Measurements from ENCODE around the gene DCAF6. TPM values are rescaled to one million over a fixed set of nuclear protein-coding genes. Genes with fewer than 3 reads are reported as not detected.

The DCAF6 gene
- total RNA-seq, 1 experiment from 2014 or later = 31.9 TPM

DNA sequence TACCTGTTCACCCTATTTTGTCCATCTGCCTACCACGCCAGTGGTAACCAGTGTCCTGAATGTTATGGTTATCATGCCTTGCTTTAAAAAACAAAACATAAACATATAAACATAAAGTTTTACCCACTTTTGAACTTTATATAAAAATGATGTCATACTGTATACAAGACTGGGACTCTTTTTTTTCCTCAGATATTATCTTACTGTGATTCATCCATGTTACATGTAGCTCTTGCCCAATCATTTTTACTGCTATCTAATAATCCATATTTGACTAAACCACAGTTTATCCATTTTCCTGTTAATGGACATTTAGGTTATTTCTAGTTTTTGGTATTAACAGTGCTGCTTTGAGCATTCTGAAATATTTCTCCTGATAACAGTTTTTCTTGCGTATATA is 121.4 kb downstream of the DCAF6 start:
- intact Hi-C loops (cut with micrococcal nuclease; ENCODE audit: unreplicated experiment) = no loop called here
- DNase-seq (ENCODE audit: low spot score) = no peak
- no peak overlapping the region for H3K4me3 ChIP-seq (ENCODE audit: low read depth, low read length, poor library complexity, severe bottlenecking)
- H3K27ac ChIP-seq (ENCODE audit: low read depth, low read length, poor library complexity, severe bottlenecking) = no peak overlapping the region
- no peaks in the 10 kb centered on the region for H3K9me3 ChIP-seq (ENCODE audit: low read depth, low read length, poor library complexity, severe bottlenecking)
- CTCF ChIA-PET = no interaction called here
- BruUV-seq (replicated peaks) = no TSS peak
- no peaks in the 10 kb centered on the region for H3K4me1 ChIP-seq (ENCODE audit: insufficient read depth, low read length, poor library complexity, severe bottlenecking)
- H3K36me3 ChIP-seq (ENCODE audit: insufficient read depth, low read length, poor library complexity, severe bottlenecking) = no peaks in the 10 kb centered on the region
- TF ChIP-seq, protein P1, sequence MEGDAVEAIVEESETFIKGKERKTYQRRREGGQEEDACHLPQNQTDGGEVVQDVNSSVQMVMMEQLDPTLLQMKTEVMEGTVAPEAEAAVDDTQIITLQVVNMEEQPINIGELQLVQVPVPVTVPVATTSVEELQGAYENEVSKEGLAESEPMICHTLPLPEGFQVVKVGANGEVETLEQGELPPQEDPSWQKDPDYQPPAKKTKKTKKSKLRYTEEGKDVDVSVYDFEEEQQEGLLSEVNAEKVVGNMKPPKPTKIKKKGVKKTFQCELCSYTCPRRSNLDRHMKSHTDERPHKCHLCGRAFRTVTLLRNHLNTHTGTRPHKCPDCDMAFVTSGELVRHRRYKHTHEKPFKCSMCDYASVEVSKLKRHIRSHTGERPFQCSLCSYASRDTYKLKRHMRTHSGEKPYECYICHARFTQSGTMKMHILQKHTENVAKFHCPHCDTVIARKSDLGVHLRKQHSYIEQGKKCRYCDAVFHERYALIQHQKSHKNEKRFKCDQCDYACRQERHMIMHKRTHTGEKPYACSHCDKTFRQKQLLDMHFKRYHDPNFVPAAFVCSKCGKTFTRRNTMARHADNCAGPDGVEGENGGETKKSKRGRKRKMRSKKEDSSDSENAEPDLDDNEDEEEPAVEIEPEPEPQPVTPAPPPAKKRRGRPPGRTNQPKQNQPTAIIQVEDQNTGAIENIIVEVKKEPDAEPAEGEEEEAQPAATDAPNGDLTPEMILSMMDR (conservative IDR thresholded peaks at IDR 0.05; ENCODE audit: low read depth, low read length) = no peak
- no peak for TF ChIP-seq EZH2 (IDR thresholded peaks at IDR 0.05; ENCODE audit: borderline replicate concordance, low read depth, low read length, poor library complexity, severe bottlenecking)
- POLR2A ChIA-PET (ENCODE audit: low non-redundant PET) = no interaction called here
- H3K27me3 ChIP-seq (replicated peaks; ENCODE audit: insufficient read depth, low read depth, low read length, poor library complexity) = no peaks in the 10 kb centered on the region

DNA sequence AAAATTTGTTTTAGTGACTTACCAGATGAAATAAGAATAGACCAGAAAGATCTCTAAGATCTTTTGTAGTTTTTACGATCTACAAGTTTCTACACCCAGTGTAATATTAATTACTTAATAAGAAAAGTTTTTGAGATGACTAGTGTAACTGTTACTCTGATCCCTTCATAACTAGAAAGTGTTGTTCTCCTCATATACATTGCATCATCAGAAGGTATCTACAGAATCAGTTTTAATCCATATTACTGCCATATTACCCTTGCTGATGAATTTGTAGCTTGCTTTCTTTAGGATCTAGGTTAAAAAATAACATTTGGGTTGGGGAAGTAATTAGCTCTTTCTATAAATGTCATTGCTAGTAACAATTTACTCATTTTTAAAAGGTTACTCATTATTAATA is 127.7 kb downstream of the DCAF6 start:
- no peak overlapping the region for H3K4me3 ChIP-seq (ENCODE audit: low read depth, low read length, poor library complexity, severe bottlenecking)
- peaks cover 17% of the 10 kb centered on the region for H3K36me3 ChIP-seq (ENCODE audit: insufficient read depth, low read length, poor library complexity, severe bottlenecking)
- H3K9me3 ChIP-seq (ENCODE audit: low read depth, low read length, poor library complexity, severe bottlenecking) = no peaks in the 10 kb centered on the region
- CTCF ChIA-PET = no interaction called here
- no peak overlapping the region for H3K27ac ChIP-seq (ENCODE audit: low read depth, low read length, poor library complexity, severe bottlenecking)
- no peaks in the 10 kb centered on the region for H3K4me1 ChIP-seq (ENCODE audit: insufficient read depth, low read length, poor library complexity, severe bottlenecking)
- no peak for DNase-seq (ENCODE audit: low spot score)
- BruUV-seq (replicated peaks) = no TSS peak
- no peaks in the 10 kb centered on the region for H3K27me3 ChIP-seq (replicated peaks; ENCODE audit: insufficient read depth, low read depth, low read length, poor library complexity)
- POLR2A ChIA-PET (ENCODE audit: low non-redundant PET) = interaction anchor here (0.6 kb wide), 1 partner anchor 89 kb away, joined by 8 read pairs; no protein-coding TSS in a partner anchor
- TF ChIP-seq, protein P1 (conservative IDR thresholded peaks at IDR 0.05; ENCODE audit: low read depth, low read length) = no peak
- TF ChIP-seq EZH2 (IDR thresholded peaks at IDR 0.05; ENCODE audit: borderline replicate concordance, low read depth, low read length, poor library complexity, severe bottlenecking) = no peak
- intact Hi-C loops (cut with micrococcal nuclease; ENCODE audit: unreplicated experiment) = no loop called here

DNA sequence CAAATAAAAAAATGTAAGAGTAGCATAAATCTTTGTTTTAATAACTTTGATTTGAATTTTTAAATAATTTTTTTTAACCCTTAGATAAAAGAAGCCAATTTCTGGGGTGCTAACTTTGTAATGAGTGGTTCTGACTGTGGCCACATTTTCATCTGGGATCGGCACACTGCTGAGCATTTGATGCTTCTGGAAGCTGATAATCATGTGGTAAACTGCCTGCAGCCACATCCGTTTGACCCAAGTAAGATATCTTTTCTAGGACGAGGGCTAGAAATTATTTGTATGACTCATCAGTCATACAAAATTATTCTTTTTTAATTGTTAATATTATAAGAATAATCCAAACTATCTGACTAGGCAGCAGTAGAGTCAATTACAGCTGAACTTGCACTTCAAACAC is 129.0 kb downstream of the DCAF6 start:
- no peak for TF ChIP-seq EZH2 (IDR thresholded peaks at IDR 0.05; ENCODE audit: borderline replicate concordance, low read depth, low read length, poor library complexity, severe bottlenecking)
- TF ChIP-seq, protein P1 (conservative IDR thresholded peaks at IDR 0.05; ENCODE audit: low read depth, low read length) = no peak
- ChIA-PET POLR2A (ENCODE audit: low non-redundant PET) (no interaction called here), CTCF (no interaction called here)
- no peak overlapping the region for H3K4me3 ChIP-seq (ENCODE audit: low read depth, low read length, poor library complexity, severe bottlenecking)
- H3K27me3 ChIP-seq (replicated peaks; ENCODE audit: insufficient read depth, low read depth, low read length, poor library complexity) = no peaks in the 10 kb centered on the region
- no peaks in the 10 kb centered on the region for H3K4me1 ChIP-seq (ENCODE audit: insufficient read depth, low read length, poor library complexity, severe bottlenecking)
- intact Hi-C loops (cut with micrococcal nuclease; ENCODE audit: unreplicated experiment) = no loop called here
- peaks cover 26% of the 10 kb centered on the region for H3K36me3 ChIP-seq (ENCODE audit: insufficient read depth, low read length, poor library complexity, severe bottlenecking)
- no TSS peak for BruUV-seq (replicated peaks)
- no peak overlapping the region for H3K27ac ChIP-seq (ENCODE audit: low read depth, low read length, poor library complexity, severe bottlenecking)
- no peaks in the 10 kb centered on the region for H3K9me3 ChIP-seq (ENCODE audit: low read depth, low read length, poor library complexity, severe bottlenecking)
- DNase-seq (ENCODE audit: low spot score) = no peak
